ENCODE results near the gene GK. TPM values are rescaled to one million over a fixed set of nuclear protein-coding genes. Genes with fewer than 3 reads are reported as not detected.
A peak's percentile ranks its signal among the peaks of the same experiment; 100 is the strongest.

GK gene
- total RNA-seq, 1 donor from 2014 or later, result 46.3 TPM

GRCh38 chrX:30655991-30656390 is 2.8 kb downstream of the GK start:
- TF ChIP-seq CTCF (IDR thresholded peaks at IDR 0.05), result no peak
- intact Hi-C loops (cut with DNase I), result no loop called here
- DNase-seq, result no peak
- no peak overlapping the region for H3K27ac ChIP-seq
- H3K36me3 ChIP-seq, result no peaks in the 10 kb centered on the region
- ATAC-seq, result no peak
- no peaks in the 10 kb centered on the region for H3K9me3 ChIP-seq
- no peak overlapping the region for H3K4me3 ChIP-seq
- no peaks in the 10 kb centered on the region for H3K4me1 ChIP-seq
- H3K27me3 ChIP-seq (ENCODE audit: low read depth), result no peaks in the 10 kb centered on the region

- no peaks in the 10 kb centered on the region for H3K4me1 ChIP-seq
- H3K27me3 ChIP-seq (ENCODE audit: low read depth), result no peaks in the 10 kb centered on the region
- DNase-seq (no peak), ATAC-seq (no peak)
- H3K4me3 ChIP-seq, result no peak overlapping the region
- no peaks in the 10 kb centered on the region for H3K9me3 ChIP-seq
- intact Hi-C loops (cut with DNase I), result no loop called here
- H3K36me3 ChIP-seq, result no peaks in the 10 kb centered on the region
- peak overlapping the region; percentile 41 for H3K27ac ChIP-seq
- TF ChIP-seq CTCF (IDR thresholded peaks at IDR 0.05), result no peak
These were observed 4.3 kb downstream of the GK start for GRCh38 chrX:30657196-30658161.

DNA sequence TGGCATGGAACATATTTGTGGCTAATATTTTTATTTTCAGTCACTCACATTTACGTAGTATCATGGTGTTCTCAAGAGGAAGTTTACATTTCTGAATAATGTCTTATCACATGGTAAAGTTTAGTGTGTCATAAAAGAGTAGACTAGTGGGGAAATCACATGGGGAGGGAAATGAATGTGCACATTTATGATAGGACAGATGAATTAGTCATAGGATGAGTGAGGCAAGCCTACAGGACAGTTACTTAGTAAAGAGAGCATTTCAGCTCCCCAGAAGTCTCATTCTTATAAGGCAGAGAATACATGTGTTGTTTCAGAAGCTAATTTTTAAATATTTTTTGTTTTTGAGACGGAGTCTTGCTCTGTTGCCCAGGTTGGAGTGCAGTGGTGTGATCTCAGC is 6.2 kb downstream of the GK start:
- DNase-seq (no peak), ATAC-seq (peak; percentile 46 to 58)
- Histone ChIP-seq H3K9me3 (no peaks in the 10 kb centered on the region), H3K27me3 (ENCODE audit: low read depth) (no peaks in the 10 kb centered on the region), H3K4me3 (no peak overlapping the region), H3K36me3 (no peaks in the 10 kb centered on the region), H3K27ac (peak overlapping the region; percentile 31), H3K4me1 (no peaks in the 10 kb centered on the region)
- intact Hi-C loops (cut with DNase I), result no loop called here
- TF ChIP-seq CTCF (IDR thresholded peaks at IDR 0.05), result no peak

DNA sequence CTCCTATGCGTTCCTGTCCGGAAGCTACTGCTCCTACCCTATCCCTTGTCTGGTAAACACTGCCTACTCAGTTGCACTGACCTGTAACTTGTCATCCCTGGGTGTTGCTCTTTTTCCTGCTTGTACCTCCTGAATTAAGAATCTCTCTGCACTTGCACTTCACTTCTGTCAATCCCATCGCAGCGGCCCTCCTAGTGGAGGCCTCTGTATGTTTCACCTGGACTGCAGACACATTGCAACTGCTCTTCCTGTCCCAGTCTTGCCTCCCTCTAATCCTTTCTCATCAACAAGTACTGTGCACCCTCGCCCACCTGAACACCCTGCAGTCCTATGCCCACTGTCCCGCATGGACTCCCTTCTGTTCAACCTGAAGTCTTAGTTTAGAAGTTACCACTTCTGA is 8.0 kb downstream of the GK start:
- ATAC-seq (no peak), DNase-seq (no peak)
- Histone ChIP-seq H3K27me3 (ENCODE audit: low read depth) (no peaks in the 10 kb centered on the region), H3K4me3 (no peak overlapping the region), H3K9me3 (no peaks in the 10 kb centered on the region), H3K36me3 (no peaks in the 10 kb centered on the region), H3K27ac (no peak overlapping the region), H3K4me1 (no peaks in the 10 kb centered on the region)
- TF ChIP-seq CTCF (IDR thresholded peaks at IDR 0.05), result no peak
- intact Hi-C loops (cut with DNase I), result no loop called here

- Histone ChIP-seq H3K9me3 (no peaks in the 10 kb centered on the region), H3K27ac (no peak overlapping the region), H3K27me3 (ENCODE audit: low read depth) (no peaks in the 10 kb centered on the region), H3K36me3 (no peaks in the 10 kb centered on the region), H3K4me3 (no peak overlapping the region), H3K4me1 (no peaks in the 10 kb centered on the region)
- intact Hi-C loops (cut with DNase I), result no loop called here
- no peak for TF ChIP-seq CTCF (IDR thresholded peaks at IDR 0.05)
- no peak for ATAC-seq
- DNase-seq, result no peak
These were observed 10.1 kb downstream of the GK start for GRCh38 chrX:30663322-30663721.
